Mesothelial cell of epicardium (in vitro differentiated cells): ENCODE data around the gene FAM3D. TPM values are rescaled to one million over a fixed set of nuclear protein-coding genes. Genes with fewer than 3 reads are reported as not detected.

Source experiments
- DNase-seq, 2 experiments: peaks; one replicate each; pipeline ENCODE4 v3.0.0; 2021; ENCODE audit warnings: low spot score in 2 of 2; ENCODE audit not compliant: unreplicated experiment in 2 of 2
- H3K27ac Mint-ChIP-seq: 2 replicates; pipeline ENCODE4 v1.8.0; 2021; ENCODE audit warnings: mixed read lengths
- H3K27me3 Mint-ChIP-seq: 2 replicates; pipeline ENCODE4 v1.8.0; 2021; ENCODE audit warnings: low read depth, mixed read lengths
- H3K36me3 Mint-ChIP-seq: 2 replicates; pipeline ENCODE4 v1.8.0; 2021; ENCODE audit warnings: mixed read lengths
- H3K4me1 Mint-ChIP-seq: 2 replicates; pipeline ENCODE4 v1.8.0; 2021; ENCODE audit warnings: mixed read lengths
- H3K4me3 Mint-ChIP-seq: 2 replicates; pipeline ENCODE4 v1.8.0; 2021; ENCODE audit warnings: mild to moderate bottlenecking, moderate library complexity, mixed read lengths
- H3K9me3 Mint-ChIP-seq: 2 replicates; pipeline ENCODE4 v1.8.0; 2021; ENCODE audit warnings: mixed read lengths
- total RNA-seq: library from RNA; stranded (reverse); gene quantifications from 3 replicates; pipeline ENCODE4 v1.2.1, GENCODE V29; 2021
- TF ChIP-seq, protein P1 (sequence below): fragments of 200-600 bp; sonication (generic); IDR thresholded peaks from one replicate; pipeline ENCODE4 v1.5.0; 2021; ENCODE audit warnings: antibody characterized with exemption; ENCODE audit not compliant: unreplicated experiment

The FAM3D gene
- total RNA-seq, 1 donor from 2014 or later = 0.16 TPM

- Mint-ChIP-seq H3K27me3 (peaks cover 22% of the 10 kb centered on the region), H3K4me1 (no peaks in the 10 kb centered on the region), H3K27ac (no peak overlapping the region), H3K36me3 (no peaks in the 10 kb centered on the region), H3K4me3 (no peak overlapping the region), H3K9me3 (peaks cover 4% of the 10 kb centered on the region)
- TF ChIP-seq, protein P1, sequence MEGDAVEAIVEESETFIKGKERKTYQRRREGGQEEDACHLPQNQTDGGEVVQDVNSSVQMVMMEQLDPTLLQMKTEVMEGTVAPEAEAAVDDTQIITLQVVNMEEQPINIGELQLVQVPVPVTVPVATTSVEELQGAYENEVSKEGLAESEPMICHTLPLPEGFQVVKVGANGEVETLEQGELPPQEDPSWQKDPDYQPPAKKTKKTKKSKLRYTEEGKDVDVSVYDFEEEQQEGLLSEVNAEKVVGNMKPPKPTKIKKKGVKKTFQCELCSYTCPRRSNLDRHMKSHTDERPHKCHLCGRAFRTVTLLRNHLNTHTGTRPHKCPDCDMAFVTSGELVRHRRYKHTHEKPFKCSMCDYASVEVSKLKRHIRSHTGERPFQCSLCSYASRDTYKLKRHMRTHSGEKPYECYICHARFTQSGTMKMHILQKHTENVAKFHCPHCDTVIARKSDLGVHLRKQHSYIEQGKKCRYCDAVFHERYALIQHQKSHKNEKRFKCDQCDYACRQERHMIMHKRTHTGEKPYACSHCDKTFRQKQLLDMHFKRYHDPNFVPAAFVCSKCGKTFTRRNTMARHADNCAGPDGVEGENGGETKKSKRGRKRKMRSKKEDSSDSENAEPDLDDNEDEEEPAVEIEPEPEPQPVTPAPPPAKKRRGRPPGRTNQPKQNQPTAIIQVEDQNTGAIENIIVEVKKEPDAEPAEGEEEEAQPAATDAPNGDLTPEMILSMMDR = no peak
- DNase-seq = no peak
Measured at GRCh38 chr3:58639842-58640241, 26.7 kb downstream of the FAM3D start.

DNA sequence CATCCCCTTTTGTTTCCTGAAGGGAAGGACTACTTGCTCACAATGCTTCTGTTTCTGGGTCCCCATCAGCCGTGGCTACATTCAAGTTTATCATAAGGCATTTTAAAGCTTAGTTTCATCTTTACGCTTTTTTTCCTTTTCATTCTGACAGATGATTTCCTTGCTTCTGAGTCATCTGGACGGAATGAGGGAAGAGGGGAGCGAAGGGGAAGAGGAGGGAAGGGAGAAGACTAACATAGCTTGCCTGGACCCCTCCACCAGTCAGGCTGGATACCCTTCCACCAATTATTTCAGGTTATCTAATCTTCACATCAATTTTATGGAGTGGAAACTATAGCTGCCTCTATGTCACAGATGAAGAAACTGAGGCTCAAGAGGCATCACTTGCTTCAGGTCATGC, 27.6 kb downstream of the FAM3D start:
- TF ChIP-seq, protein P1 = no peak
- Mint-ChIP-seq H3K4me1 (no peaks in the 10 kb centered on the region), H3K27ac (no peak overlapping the region), H3K27me3 (peaks cover 18% of the 10 kb centered on the region), H3K9me3 (no peaks in the 10 kb centered on the region), H3K4me3 (no peak overlapping the region), H3K36me3 (no peaks in the 10 kb centered on the region)
- DNase-seq = no peak

GRCh38 chr3:58638591-58638990, 28.0 kb downstream of the FAM3D start:
- DNase-seq = no peak
- peaks cover 20% of the 10 kb centered on the region for H3K27me3 Mint-ChIP-seq

GRCh38 chr3:58637509-58637908, 29.1 kb downstream of the FAM3D start:
- Mint-ChIP-seq H3K27ac (no peak overlapping the region), H3K4me1 (peaks cover 4% of the 10 kb centered on the region), H3K4me3 (no peak overlapping the region), H3K9me3 (no peaks in the 10 kb centered on the region), H3K27me3 (peaks cover 24% of the 10 kb centered on the region), H3K36me3 (no peaks in the 10 kb centered on the region)
- TF ChIP-seq, protein P1 = no peak
- DNase-seq = no peak

More at GRCh38 chr3:58638591-58638990, 28.0 kb downstream of the FAM3D start:
- no peak overlapping the region for H3K27ac Mint-ChIP-seq
- H3K4me3 Mint-ChIP-seq = no peak overlapping the region
- peaks cover 1% of the 10 kb centered on the region for H3K4me1 Mint-ChIP-seq
- TF ChIP-seq, protein P1 = no peak
- no peaks in the 10 kb centered on the region for H3K36me3 Mint-ChIP-seq
- H3K9me3 Mint-ChIP-seq = no peaks in the 10 kb centered on the region

DNA sequence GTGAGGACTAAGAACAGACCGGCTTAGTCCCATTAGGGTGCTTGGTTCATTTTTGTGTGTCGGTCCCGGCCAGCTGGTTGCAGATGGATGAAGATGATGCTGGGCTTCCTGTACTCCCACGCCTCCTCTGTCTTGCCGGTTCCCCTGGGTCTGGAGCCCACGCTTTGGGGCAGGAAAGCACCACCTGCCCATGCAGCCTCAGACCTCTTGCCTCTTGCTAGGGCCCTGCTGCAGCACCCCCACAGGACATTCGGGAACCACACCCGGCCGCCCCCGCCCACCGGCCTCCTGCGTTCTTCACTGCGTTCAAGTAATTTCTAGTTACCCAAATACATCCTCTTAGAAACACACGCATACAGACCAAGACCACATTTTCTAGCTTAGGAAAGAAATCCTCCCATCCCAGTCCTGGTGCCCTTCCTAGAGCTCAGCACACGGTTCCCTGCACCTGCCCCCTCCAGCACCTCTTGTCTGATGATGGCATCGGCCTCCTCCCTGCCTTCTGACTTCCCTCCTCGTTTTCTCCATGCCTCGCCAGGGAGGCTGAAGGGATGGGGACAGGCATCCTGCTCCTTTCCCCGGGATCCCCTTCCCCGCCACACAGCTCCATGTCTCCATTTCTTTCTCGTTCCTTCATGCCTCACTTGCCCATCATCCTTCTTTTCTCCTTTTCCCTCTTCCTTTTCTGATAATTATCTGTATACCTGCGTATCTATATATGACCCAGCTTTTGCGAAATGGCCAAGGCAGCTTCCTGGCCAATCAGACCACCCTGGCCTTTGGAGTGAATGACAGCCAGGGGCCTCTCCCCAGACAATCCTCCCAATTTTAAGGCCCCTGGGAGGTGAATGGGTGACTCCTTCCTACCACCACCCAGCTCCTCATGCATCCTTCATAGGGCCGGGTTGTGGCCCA, 30.9 kb downstream of the FAM3D start:
- H3K4me1 Mint-ChIP-seq = peaks cover 4% of the 10 kb centered on the region
- TF ChIP-seq, protein P1 = no peak
- H3K27me3 Mint-ChIP-seq = peaks cover 21% of the 10 kb centered on the region
- no peaks in the 10 kb centered on the region for H3K9me3 Mint-ChIP-seq
- no peak for DNase-seq
- H3K36me3 Mint-ChIP-seq = no peaks in the 10 kb centered on the region
- H3K4me3 Mint-ChIP-seq = no peak overlapping the region
- H3K27ac Mint-ChIP-seq = no peak overlapping the region
